GM23338 (cell line): ENCODE results near the gene OTUD7B. TPM values are rescaled to one million over a fixed set of nuclear protein-coding genes. Genes with fewer than 3 reads are reported as not detected.

ENCODE experiments used
- ATAC-seq: fragments of 200-7000 bp; cut with Tn5 transposase; 3 replicates; pipeline ENCODE4 v1.9.1; 2020
- DNase-seq: peaks from one replicate; pipeline ENCODE4 v3.0.0-alpha.2; 2015; ENCODE audit warnings: low spot score
- H2AFZ ChIP-seq: fragments of 200-600 bp; sonication (generic); 2 replicates; pipeline ENCODE4 v1.8.0; 2016; ENCODE audit warnings: antibody characterized with exemption, mild to moderate bottlenecking, moderate library complexity
- H3F3A ChIP-seq: fragments of 200-600 bp; sonication (generic); replicated peaks from 2 replicates; pipeline ENCODE4 v1.8.0; 2017; ENCODE audit warnings: antibody characterized with exemption, mixed run types, low read depth
- H3K27ac ChIP-seq: fragments of 200-600 bp; sonication (generic); 2 replicates; pipeline ENCODE4 v1.6.1; 2016; ENCODE audit warnings: low read depth
- H3K27me3 ChIP-seq: fragments of 200-600 bp; sonication (generic); 2 replicates; pipeline ENCODE4 v1.8.0; 2016; ENCODE audit warnings: mild to moderate bottlenecking, mixed run types, moderate library complexity; ENCODE audit not compliant: insufficient read depth
- H3K36me3 ChIP-seq: fragments of 200-600 bp; sonication (generic); 2 replicates; pipeline ENCODE4 v1.8.0; 2016; ENCODE audit warnings: mild to moderate bottlenecking; ENCODE audit not compliant: insufficient read depth
- H3K4me1 ChIP-seq: fragments of 200-600 bp; sonication (generic); 2 replicates; pipeline ENCODE4 v1.8.0; 2016; ENCODE audit warnings: mild to moderate bottlenecking, moderate library complexity; ENCODE audit not compliant: insufficient read depth
- H3K4me2 ChIP-seq: fragments of 200-600 bp; sonication (generic); 2 replicates; pipeline ENCODE4 v1.7.1; 2017; ENCODE audit warnings: mixed run types
- H3K4me3 ChIP-seq: fragments of 200-600 bp; sonication (generic); 2 replicates; pipeline ENCODE4 v1.6.1; 2016; ENCODE audit warnings: mixed run types
- H3K79me2 ChIP-seq: fragments of 200-600 bp; sonication (generic); replicated peaks from 2 replicates; pipeline ENCODE4 v1.8.0; 2017; ENCODE audit warnings: mild to moderate bottlenecking; ENCODE audit not compliant: insufficient read depth
- H3K9me2 ChIP-seq: fragments of 200-600 bp; sonication (generic); 2 replicates; pipeline ENCODE4 v1.8.0; 2017; ENCODE audit not compliant: insufficient read depth
- H4K20me1 ChIP-seq: fragments of 200-600 bp; sonication (generic); replicated peaks from 2 replicates; pipeline ENCODE4 v1.8.0; 2017; ENCODE audit warnings: mild to moderate bottlenecking; ENCODE audit not compliant: insufficient read depth
- H3K27ac Mint-ChIP-seq: 2 replicates; pipeline ENCODE4 v1.8.0; 2020; ENCODE audit warnings: inconsistent platforms, mild to moderate bottlenecking, moderate library complexity, mixed read lengths
- H3K27me3 Mint-ChIP-seq: 3 replicates; pipeline ENCODE4 v1.8.0; 2022; ENCODE audit warnings: low read depth, mild to moderate bottlenecking, moderate library complexity, mixed read lengths, inconsistent platforms; ENCODE audit not compliant: insufficient read depth, poor library complexity
- H3K36me3 Mint-ChIP-seq: 3 replicates; pipeline ENCODE4 v1.8.0; 2021; ENCODE audit warnings: low read depth, mild to moderate bottlenecking, inconsistent platforms, moderate library complexity, mixed read lengths
- H3K4me1 Mint-ChIP-seq: 3 replicates; pipeline ENCODE4 v1.8.0; 2020; ENCODE audit warnings: mild to moderate bottlenecking, inconsistent platforms, mixed read lengths
- H3K4me3 Mint-ChIP-seq: 3 replicates; pipeline ENCODE4 v1.8.0; 2021; ENCODE audit warnings: moderate library complexity, mild to moderate bottlenecking, inconsistent platforms, mixed read lengths
- H3K9me3 Mint-ChIP-seq: 3 replicates; pipeline ENCODE4 v1.8.0; 2020; ENCODE audit warnings: moderate library complexity, mild to moderate bottlenecking, inconsistent platforms, mixed read lengths
- CREB1 ChIP-seq: fragments of 250-450 bp; sonication (Bioruptor Pico); IDR thresholded peaks from 2 replicates; pipeline ENCODE4 v1.5.0; 2020; ENCODE audit warnings: low read depth, mild to moderate bottlenecking, moderate library complexity
- CTCF ChIP-seq, 2 experiments: fragments of 200-600 bp in 1 of 2; sonication (generic) in 1 of 2; conservative IDR thresholded peaks; 2 replicates each; pipeline versions ENCODE4 v1.5.1 to v1.6.1; 2016 to 2017; ENCODE audit warnings: antibody characterized with exemption in 2 of 2, low read depth in 2 of 2, mild to moderate bottlenecking in 2 of 2, moderate library complexity in 1 of 2
- ETS1 ChIP-seq: IDR thresholded peaks from 2 replicates; pipeline ENCODE4 v1.6.1; 2016; ENCODE audit warnings: antibody characterized with exemption
- EZH2 ChIP-seq: fragments of 200-600 bp; sonication (generic); IDR thresholded peaks from one replicate; pipeline ENCODE4 v1.8.0; 2017; ENCODE audit warnings: antibody characterized with exemption, mild to moderate bottlenecking, low read depth; ENCODE audit not compliant: unreplicated experiment
- EZH2phosphoT487 ChIP-seq: fragments of 200-600 bp; sonication (generic); IDR thresholded peaks from one replicate; pipeline ENCODE4 v1.8.1; 2018; ENCODE audit warnings: antibody characterized with exemption; ENCODE audit not compliant: unreplicated experiment
- JUNB ChIP-seq: IDR thresholded peaks from one replicate; pipeline ENCODE4 v1.6.1; 2016; ENCODE audit warnings: antibody characterized with exemption; ENCODE audit not compliant: unreplicated experiment
- NANOG ChIP-seq: IDR thresholded peaks from 2 replicates; pipeline ENCODE4 v1.6.1; 2016; ENCODE audit warnings: antibody characterized with exemption, borderline replicate concordance
- REST ChIP-seq: IDR thresholded peaks from one replicate; pipeline ENCODE4 v1.6.1; 2018; ENCODE audit warnings: antibody characterized with exemption; ENCODE audit not compliant: unreplicated experiment
- STAT1 ChIP-seq: IDR thresholded peaks from one replicate; pipeline ENCODE4 v1.6.1; 2016; ENCODE audit warnings: antibody characterized with exemption; ENCODE audit not compliant: unreplicated experiment
- ZNF114 ChIP-seq: fragments of 250-450 bp; sonication (Bioruptor Pico); IDR thresholded peaks from 2 replicates; pipeline ENCODE4 v1.5.0; 2020; ENCODE audit warnings: mild to moderate bottlenecking, moderate library complexity
- ZNF331 ChIP-seq: fragments of 250-450 bp; sonication (Bioruptor Pico); IDR thresholded peaks from 2 replicates; pipeline ENCODE4 v1.5.0; 2020; ENCODE audit warnings: low read depth, mild to moderate bottlenecking, moderate library complexity
- ZNF462 ChIP-seq: fragments of 250-450 bp; sonication (Bioruptor Pico); IDR thresholded peaks from 2 replicates; pipeline ENCODE4 v1.5.0; 2020; ENCODE audit warnings: mild to moderate bottlenecking, moderate library complexity
- polyA plus RNA-seq: library from polyadenylated mRNA; unstranded; fragments of >200 nt; fragmentation: Nextera tagmentation; extraction: Ambion mirVana; gene quantifications from 2 replicates; pipeline ENCODE4 v1.2.1, GENCODE V29; 2016
- total RNA-seq: library from RNA; depleted of rRNA; stranded (reverse); fragments of >200 nt; shearing (Covaris generic); gene quantifications from 2 replicates; pipeline ENCODE4 v1.2.3, GENCODE V29; 2014

The OTUD7B gene
- total and polyA plus RNA-seq, 2 experiments from 2014 or later = 3.7 to 9.9 TPM

- no peak for TF ChIP-seq ZNF462 (CRISPR knock-in tag)
- no peak for TF ChIP-seq ETS1
- TF ChIP-seq NANOG = no peak
- no peak for TF ChIP-seq EZH2phosphoT487
These were observed 17.8 kb upstream of the OTUD7B start (continued) for GRCh38 chr1:150028322-150028721.

- no peaks in the 10 kb centered on the region for H3K36me3 Mint-ChIP-seq
- Histone ChIP-seq H3K27ac (no peak overlapping the region), H3K36me3 (no peaks in the 10 kb centered on the region), H3K79me2 (no peaks in the 10 kb centered on the region), H3K4me1 (0 out of 2 replicates have a peak, but pooled peaks cover 5% of the 10 kb centered on the region), H3K9me2 (no peaks in the 10 kb centered on the region), H3K27me3 (no peaks in the 10 kb centered on the region), H3K4me3 (no peak overlapping the region), H3K4me2 (no peak overlapping the region), H4K20me1 (no peaks in the 10 kb centered on the region), H2AFZ (no peak overlapping the region), H3F3A (no peaks in the 10 kb centered on the region)
- no peak overlapping the region for H3K4me3 Mint-ChIP-seq
- no peak overlapping the region for H3K27ac Mint-ChIP-seq
- ATAC-seq = no peak
- H3K4me1 Mint-ChIP-seq = peaks cover 10% of the 10 kb centered on the region; the same call in 2 of the 3 replicates
- no peaks in the 10 kb centered on the region for H3K27me3 Mint-ChIP-seq
- no peaks in the 10 kb centered on the region for H3K9me3 Mint-ChIP-seq
- DNase-seq = no peak
- TF ChIP-seq ZNF114 (CRISPR knock-in tag) (no peak), ETS1 (no peak), JUNB (no peak), STAT1 (no peak), CREB1 (CRISPR knock-in tag) (no peak), NANOG (no peak), CTCF (conservative IDR thresholded peaks at IDR 0.05; ENCODE audit: low read depth in 2 of 2) (no peak), EZH2 (no peak), REST (no peak), ZNF331 (CRISPR knock-in tag) (no peak)
These were observed 13.6 kb upstream of the OTUD7B start for GRCh38 chr1:150024156-150024555.
